HG03103 (cell line): ENCODE results near the gene ZBTB20.

ENCODE experiments used
- ATAC-seq: cut with Tn5 transposase; IDR thresholded peaks from one replicate; pipeline ENCODE4 v1.9.1; 2021; ENCODE audit warnings: low read depth; ENCODE audit not compliant: unreplicated experiment

Gene ZBTB20

GRCh38 chr3:114566162-114566755 is 580.8 kb downstream of the ZBTB20 start:
- peak; percentile 92 for ATAC-seq

- ATAC-seq, result no peak
Observed at GRCh38 chr3:114565216-114565615, 581.9 kb downstream of the ZBTB20 start.

- ATAC-seq, result no peak
Observed at GRCh38 chr3:114563720-114564119, 583.4 kb downstream of the ZBTB20 start.

DNA sequence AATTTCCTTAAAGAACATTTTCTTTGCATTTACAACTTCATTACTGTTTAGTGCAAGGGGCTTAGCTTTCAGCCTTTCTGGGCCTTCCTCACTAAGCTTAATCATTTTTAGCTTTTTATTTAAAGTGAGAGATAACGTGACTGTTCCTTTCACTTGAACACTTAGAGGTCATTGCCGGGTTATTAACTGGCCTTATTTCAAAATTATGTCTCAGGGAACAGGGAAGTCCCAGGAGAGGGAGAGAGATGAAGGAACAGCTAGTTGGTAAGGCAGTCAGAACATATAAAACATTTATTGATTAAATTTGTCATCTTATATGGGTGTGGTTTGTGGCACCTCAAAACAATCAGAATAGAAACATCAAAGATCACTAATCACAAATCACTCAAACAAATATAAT is 584.5 kb downstream of the ZBTB20 start:
- ATAC-seq, result no peak

GRCh38 chr3:114558271-114558670 is 588.8 kb downstream of the ZBTB20 start:
- ATAC-seq, result no peak

- ATAC-seq, result no peak
Observed at GRCh38 chr3:114557791-114558190, 589.3 kb downstream of the ZBTB20 start.

GRCh38 chr3:114556657-114557213 is 590.4 kb downstream of the ZBTB20 start:
- no peak for ATAC-seq

DNA sequence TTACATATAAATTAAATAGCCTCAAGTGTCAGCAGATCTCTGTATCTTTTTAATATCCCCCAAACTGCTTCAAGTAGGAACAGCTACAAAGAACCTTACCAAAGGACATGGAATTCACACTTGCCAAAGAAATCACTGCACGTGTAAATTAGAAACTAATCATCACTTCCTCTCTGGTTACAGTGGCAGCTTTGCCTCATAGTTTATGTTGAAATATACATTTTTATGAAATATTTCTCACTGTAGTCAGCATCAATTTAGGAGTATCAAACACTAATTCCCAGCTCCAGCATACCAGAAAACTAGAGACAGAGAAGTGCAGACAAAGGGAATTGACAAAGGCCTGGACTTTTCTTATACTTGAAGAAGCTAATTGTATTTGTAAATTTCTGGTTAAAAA is 592.4 kb downstream of the ZBTB20 start:
- ATAC-seq, result no peak

DNA sequence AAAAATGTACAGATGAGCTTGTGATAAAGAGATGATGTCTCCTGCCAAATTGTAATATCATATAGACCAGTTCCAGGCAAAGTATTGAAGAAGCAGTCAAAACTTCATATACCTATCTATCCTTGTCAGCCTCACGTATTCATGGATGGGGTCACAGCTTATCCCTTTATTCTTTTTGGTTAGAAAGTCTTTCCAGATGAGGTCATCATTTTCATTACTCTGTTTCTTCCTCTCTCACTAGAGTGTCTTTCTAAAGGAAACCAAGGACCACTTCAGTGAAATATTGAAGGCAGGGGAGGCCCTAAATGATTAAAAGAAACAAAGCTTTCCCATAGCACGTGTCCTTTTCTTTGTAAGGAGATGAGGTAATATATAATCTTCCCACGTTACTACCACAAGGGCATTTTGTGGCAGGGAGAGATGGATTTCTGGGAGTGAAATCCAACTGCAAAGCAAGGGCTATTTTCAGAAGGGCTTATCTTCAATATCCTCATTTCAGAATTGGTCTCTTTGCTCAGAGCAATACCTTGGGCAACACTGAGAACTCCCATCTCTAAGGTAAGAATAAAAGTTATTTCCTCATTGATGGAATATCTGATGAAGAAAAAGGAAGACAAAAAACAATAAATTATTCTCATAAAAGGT is 593.0 kb downstream of the ZBTB20 start:
- ATAC-seq, result no peak

GRCh38 chr3:114552527-114552812 is 594.6 kb downstream of the ZBTB20 start:
- no peak for ATAC-seq

DNA sequence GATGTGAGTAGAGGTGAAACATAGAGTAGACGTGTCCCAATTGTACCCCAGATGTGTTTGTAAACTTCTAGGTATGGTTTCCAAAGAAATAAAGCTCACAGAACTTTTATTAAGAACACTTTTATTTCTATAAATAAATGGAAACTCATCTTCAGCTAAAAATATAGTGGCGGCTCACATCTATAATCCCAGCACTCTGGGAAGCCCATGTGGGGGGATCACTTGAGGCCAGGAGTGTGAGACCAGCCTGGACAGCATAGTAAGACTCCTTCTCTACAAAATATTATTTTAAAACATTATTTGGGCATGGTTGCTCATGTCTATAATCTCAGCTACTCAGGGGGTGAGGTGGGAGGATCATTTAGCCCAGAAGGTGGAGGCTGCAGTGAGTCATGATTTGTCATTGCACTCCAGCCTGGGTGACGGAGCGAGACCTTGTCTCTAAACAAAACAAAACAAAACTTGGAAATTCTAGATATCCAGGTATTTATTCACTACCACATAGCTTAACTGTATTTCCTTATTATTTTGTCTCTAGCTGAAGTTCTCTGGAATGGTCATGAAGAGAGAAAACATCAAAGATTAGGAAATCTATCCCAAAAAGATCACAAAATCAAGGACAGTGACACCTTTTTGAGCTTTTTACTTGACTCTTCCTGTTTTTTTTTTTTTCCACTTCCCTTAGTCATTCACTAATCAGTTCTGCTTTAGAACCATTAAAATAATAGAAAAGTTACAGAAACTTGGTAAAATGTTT is 595.1 kb downstream of the ZBTB20 start:
- no peak for ATAC-seq

DNA sequence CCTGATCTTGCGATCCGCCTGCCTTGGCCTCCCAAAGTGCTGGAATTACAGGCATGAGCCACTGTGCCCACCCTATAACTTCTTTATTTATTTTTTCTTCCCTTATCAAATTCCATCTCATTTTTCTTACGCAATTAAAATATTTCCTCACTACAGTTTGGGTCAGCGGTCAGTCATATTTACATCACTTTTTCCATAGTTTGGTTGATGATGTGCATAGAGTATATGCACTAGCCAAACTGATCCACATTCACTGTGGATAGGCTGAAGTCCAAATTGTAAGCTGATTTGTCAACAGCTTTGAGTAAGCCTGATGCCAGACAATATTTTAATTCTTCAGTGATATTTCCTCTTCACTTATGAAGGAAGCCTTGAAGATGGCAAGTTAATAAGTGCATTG is 596.9 kb downstream of the ZBTB20 start:
- no peak for ATAC-seq

DNA sequence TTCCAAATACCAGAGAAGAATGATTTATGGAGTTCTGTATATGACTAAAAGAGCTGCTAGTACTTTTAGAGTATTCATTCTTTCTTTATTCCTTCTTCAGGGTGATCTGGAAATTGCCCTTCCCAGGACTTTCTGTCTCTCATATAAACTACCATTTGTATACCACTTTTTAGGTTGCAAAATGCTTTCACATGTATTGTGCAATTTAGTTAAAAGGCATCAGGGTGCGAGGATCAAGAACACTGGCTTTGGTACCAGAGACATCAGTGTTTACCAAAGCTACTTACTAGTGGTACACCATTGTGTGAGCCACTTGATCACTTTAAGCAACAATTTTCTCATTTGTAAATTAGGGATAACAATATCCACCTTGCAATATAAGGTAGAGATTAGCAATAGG is 601.9 kb downstream of the ZBTB20 start:
- no peak for ATAC-seq

DNA sequence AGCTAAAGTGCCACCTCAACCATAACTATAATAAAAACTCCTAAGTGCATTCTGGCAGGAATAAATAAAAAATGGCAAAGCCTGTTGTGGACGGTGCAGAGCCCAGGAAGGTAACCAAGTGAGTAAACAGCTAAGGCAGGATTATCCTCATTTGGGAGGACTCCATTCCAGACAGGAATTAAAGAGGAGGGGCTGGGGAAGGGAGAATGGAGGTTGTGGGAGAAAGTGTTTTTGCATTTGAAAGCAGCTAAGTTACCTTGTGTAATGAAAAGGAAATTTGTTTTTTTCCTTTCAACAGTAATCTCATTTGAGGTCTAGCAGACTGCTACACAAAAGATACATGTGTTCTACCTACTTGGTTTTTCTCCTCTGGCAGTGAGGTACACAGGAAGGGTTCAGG is 604.7 kb downstream of the ZBTB20 start:
- ATAC-seq, result no peak

- no peak for ATAC-seq
Observed at GRCh38 chr3:114539525-114539924, 607.6 kb downstream of the ZBTB20 start.

GRCh38 chr3:114538211-114538610 is 608.9 kb downstream of the ZBTB20 start:
- no peak for ATAC-seq

DNA sequence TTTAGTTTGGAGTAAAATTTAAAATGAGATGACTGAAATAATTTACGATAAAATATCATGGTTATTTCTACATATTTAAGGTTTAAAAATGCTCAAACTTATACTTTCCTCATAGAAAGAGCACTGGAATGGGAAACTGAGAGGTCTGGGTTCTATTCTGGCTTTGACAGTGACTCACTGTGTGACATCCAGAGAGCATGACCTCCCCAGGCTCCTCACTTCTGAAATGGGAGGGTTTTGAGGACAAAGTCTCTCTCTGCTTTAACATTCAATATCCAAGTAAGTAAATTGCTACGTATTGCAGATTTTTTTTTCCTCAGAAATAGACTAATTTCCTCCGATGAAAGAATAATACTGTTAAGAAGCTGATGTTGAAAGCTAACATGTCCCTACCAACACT is 618.6 kb downstream of the ZBTB20 start:
- ATAC-seq, result no peak

- no peak for ATAC-seq
Observed at GRCh38 chr3:114527036-114527644, 619.9 kb downstream of the ZBTB20 start.

GRCh38 chr3:114525278-114525677 is 621.8 kb downstream of the ZBTB20 start:
- no peak for ATAC-seq

- ATAC-seq, result peak; percentile 90
Observed at GRCh38 chr3:114519415-114519814, 627.7 kb downstream of the ZBTB20 start.

GRCh38 chr3:114518206-114518808 is 628.8 kb downstream of the ZBTB20 start:
- no peak for ATAC-seq
